ENCODE measurements around the gene PCDH10.
"Not testable (repeated sequence)": the region's sequence is repeated elsewhere in the genome, so short reads cannot be mapped to it uniquely, and the experiment has no call there.

Gene PCDH10

DNA sequence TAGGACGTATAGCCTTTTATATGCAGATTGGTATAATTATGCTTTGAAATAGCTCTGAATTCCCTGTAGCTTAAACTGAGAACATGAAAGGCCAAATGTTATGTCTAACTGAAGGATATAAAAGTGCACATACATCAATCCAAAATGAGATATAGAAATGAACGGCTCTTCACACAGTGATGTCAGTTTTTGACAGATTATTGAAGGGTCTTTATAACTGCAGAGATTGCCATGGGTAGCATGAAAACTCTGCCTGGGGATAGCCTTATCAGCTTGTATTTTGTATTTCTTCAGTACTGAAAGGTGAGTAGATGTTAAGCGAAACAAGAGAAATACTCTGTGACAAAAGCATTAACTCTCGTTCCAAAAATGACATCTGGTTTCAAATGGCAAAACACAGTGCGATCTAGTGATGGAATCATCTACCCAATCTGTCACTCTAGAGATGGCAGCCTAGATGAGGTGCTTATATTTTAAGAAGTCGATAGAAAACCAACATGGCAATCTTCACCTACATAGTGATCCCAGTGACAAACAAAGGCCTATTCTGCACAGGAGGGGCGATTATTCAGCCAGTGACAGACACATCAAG is 59.7 kb downstream of the PCDH10 start:
- no peak for TF ChIP-seq CTCF (IDR thresholded peaks at IDR 0.05; ENCODE audit: low read length, missing control alignments)
- no peak overlapping the region for H3K4me3 ChIP-seq (replicated peaks; ENCODE audit: low read depth, low read length)
- DNase-seq (ENCODE audit: low read depth), result no peak

DNA sequence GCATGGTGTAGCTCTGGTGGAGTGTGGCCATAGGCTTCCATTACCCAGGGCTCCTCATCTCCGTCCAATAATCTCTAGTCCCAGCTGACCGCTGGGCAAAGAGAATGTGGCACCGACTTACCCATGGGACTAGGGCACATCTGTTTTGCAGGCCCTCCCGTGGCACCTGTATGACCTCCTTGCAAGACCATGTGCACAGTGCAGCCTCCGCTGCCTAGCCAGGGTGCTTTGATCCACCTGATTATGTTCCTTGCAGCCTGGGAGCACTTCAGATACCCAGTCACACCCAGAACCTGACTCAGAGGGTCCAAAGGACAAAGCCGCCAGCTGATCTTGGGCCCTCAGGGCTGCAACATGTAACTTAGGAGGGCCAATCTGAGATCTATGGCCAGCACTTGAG is 84.8 kb downstream of the PCDH10 start:
- no peak overlapping the region for H3K4me3 ChIP-seq (replicated peaks; ENCODE audit: low read depth, low read length)
- no peak for TF ChIP-seq CTCF (IDR thresholded peaks at IDR 0.05; ENCODE audit: low read length, missing control alignments)
- DNase-seq (ENCODE audit: low read depth), result no peak

DNA sequence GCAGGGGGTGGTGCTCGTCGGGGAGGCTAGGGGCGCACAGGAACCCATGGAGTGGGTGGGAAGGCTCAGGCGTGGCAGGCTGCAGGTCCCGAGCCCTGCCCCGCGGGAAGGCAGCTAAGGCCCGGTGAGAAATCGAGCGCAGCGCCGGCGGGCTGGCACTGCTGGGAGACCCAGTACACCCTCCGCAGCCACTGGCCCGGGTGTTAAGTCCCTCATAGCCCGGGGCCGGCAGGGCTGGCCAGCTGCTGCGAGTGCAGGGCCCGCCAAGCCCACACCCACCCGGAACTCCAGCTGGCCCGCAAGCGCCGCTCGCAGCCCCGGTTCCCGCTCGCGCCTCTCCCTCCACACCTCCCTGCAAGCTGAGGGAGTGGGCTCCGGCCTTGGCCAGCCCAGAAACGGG is 91.4 kb downstream of the PCDH10 start:
- DNase-seq (ENCODE audit: low read depth); H3K4me3 ChIP-seq (replicated peaks; ENCODE audit: low read depth, low read length): not testable (repeated sequence)

All from fibroblast of pulmonary artery (primary cell).